ENCODE results near the gene KCNJ15.

Gene KCNJ15

GRCh38 chr21:38325216-38325615 lies 68.4 kb downstream of the KCNJ15 start:
- in situ Hi-C loops (cut with MboI; ENCODE audit: low sequenced_read_pairs) = no loop called here

- in situ Hi-C loops (cut with MboI; ENCODE audit: low sequenced_read_pairs) = no loop called here
Measured at GRCh38 chr21:38325731-38326420, 69.1 kb downstream of the KCNJ15 start.

- in situ Hi-C loops (cut with MboI; ENCODE audit: low sequenced_read_pairs) = no loop called here
Measured at GRCh38 chr21:38326429-38326828, 69.6 kb downstream of the KCNJ15 start.

DNA sequence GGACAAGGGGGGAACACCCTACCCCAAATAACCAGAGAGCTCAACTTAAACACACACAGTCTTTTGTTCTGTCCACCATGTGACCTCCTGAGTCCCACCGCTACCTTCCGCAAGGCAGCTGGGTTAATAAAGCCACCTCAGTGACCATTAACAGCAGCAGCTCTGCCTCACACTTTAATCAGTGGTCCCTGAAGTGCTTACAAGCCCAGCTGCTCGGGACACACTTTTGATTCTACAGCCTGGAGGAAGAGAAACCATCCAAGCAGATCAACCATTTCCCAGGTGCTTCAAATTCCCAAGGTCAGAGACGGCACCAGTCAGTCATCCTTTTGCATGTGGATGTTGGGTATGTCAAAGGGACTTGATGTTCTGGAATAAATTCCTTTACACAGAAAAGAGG lies 70.1 kb downstream of the KCNJ15 start:
- in situ Hi-C loops (cut with MboI; ENCODE audit: low sequenced_read_pairs) = no loop called here

DNA sequence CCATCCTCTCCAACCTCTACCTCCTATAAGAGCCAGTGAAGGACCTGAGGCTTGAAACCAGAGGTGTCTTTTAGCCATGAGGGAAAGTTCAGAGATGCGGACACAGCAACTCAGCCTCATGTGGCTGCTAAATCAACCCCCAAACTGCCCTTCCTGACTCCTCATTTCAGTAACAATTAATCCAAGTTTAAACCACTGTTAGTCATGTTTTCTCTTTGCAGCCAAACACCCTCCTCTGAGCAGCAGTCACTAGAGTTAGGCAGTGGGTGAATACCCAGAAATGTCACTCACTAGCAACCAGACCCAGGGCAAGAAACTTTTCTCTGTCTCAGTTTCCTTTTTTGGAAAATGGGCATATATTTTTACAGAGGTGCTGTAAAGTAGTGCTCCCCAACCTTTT lies 71.2 kb downstream of the KCNJ15 start:
- in situ Hi-C loops (cut with MboI; ENCODE audit: low sequenced_read_pairs) = no loop called here

- in situ Hi-C loops (cut with MboI; ENCODE audit: low sequenced_read_pairs) = no loop called here
Measured at GRCh38 chr21:38329162-38329561, 72.4 kb downstream of the KCNJ15 start.

DNA sequence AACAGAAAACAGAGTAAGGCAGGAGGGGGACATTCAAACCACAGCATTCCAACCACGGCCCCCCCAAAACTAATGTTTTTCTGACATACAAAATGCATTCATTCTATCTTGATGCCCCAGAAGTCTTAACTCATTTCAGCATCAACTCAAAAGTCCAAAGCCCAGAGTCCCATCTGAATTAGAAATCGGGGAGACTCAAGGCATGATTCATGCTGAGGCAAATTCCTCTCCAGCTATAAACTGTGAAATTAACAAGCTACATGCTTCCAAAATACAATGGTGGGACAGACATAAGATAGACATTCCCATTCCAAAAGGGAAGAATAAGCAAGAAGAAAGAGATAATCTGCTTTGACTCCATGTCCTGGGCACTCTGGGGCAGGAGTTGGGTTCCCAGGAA lies 73.9 kb downstream of the KCNJ15 start:
- in situ Hi-C loops (cut with MboI; ENCODE audit: low sequenced_read_pairs) = no loop called here

GRCh38 chr21:38333301-38334272 lies 76.8 kb downstream of the KCNJ15 start:
- in situ Hi-C loops (cut with MboI; ENCODE audit: low sequenced_read_pairs) = no loop called here

- in situ Hi-C loops (cut with MboI; ENCODE audit: low sequenced_read_pairs) = no loop called here
Measured at GRCh38 chr21:38334866-38335265, 78.1 kb downstream of the KCNJ15 start.

- in situ Hi-C loops (cut with MboI; ENCODE audit: low sequenced_read_pairs) = no loop called here
Measured at GRCh38 chr21:38337793-38338192, 81.0 kb downstream of the KCNJ15 start.

- in situ Hi-C loops (cut with MboI; ENCODE audit: low sequenced_read_pairs) = loop anchor here (10.0 kb wide), 1 partner anchor 135 kb away; no protein-coding TSS in a partner anchor
Measured at GRCh38 chr21:38340131-38340530, 83.3 kb downstream of the KCNJ15 start.

DNA sequence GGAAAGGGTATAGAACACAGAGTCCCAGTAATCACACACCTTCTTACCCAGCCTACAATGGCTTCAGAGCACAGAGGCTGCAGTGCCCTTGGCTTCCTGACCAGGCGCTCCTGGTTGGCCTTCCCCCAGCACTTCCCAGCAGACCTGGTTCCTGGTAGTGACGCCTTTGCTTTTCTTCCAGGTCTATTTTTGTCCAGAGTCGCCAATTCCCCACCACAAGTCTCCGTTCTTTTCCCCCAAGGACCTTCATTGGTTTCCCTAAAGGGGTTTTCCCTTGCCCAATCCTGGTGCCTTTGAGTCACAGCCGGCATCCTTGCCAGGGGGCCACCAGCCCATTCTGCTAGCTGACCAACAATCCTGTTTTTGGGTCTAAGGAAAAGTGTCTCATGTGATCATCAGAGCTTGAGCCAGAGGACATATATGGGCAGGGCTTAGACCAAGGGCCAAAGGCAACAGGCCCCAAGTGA lies 84.8 kb downstream of the KCNJ15 start:
- in situ Hi-C loops (cut with MboI; ENCODE audit: low sequenced_read_pairs) = loop anchor here (10.0 kb wide), 1 partner anchor 137 kb away; no protein-coding TSS in a partner anchor

DNA sequence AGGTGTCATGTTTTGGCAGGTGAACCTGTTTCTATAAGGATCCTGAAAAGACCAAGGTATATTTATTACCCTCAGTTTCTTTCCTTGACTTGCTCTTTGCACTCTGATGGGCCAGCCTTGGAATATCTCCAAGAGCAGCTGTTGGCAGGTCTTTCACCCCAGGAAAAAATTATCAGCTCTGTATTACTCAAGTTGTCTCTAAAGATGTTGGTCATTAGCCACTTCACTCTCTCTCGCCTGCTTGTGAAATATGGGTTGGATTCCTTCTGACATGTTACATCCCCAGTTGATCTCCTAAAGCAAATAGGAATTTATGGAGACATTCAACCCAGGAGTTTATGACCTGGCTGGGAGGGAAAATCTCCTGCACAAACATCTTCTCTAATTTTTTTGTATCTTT lies 85.9 kb downstream of the KCNJ15 start:
- in situ Hi-C loops (cut with MboI; ENCODE audit: low sequenced_read_pairs) = loop anchor here (10.0 kb wide), 1 partner anchor 138 kb away; no protein-coding TSS in a partner anchor

DNA sequence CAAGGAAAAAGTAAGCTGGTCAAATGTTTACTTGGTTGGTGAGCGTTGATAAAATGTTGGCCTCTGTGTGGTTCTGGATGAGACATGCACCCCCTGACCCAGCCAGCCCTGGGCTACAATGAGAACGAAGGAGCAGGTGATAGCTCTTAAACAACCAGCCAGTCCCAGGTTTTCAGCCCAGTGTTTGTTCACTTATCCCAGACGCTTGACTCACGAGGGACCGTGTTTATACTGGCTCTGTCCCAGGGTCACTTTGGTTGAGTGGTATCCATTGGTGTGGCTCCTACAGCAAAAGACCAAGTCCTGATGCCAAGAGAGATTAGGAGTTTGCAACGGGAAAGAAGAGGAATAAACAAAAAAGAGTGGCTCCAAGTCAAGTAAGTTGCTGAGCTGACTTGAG lies 86.9 kb downstream of the KCNJ15 start:
- in situ Hi-C loops (cut with MboI; ENCODE audit: low sequenced_read_pairs) = loop anchor here (10.0 kb wide), 1 partner anchor 139 kb away; no protein-coding TSS in a partner anchor

DNA sequence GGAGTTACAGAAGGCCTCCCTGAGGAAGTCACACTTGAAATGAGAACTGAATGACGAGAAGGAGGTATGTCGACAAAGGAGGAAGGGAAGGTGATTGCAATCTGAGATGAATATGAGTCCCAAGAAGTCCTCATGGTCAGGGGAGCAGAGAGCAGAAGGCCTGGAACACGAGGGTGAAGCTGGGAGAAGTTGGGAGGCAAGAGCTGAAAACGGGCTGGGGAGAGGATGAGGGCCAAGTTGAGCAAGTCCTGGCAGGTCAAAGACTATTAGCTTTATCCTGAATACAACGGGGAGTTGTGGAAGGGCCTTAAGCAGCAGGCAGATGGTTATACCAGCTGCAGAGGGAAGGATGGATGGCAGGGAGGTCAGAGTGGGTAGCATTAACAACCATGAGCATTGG lies 89.5 kb downstream of the KCNJ15 start:
- in situ Hi-C loops (cut with MboI; ENCODE audit: low sequenced_read_pairs) = loop anchor here (10.0 kb wide), 1 partner anchor 141 kb away; no protein-coding TSS in a partner anchor

- in situ Hi-C loops (cut with MboI; ENCODE audit: low sequenced_read_pairs) = loop anchor here (10.0 kb wide), 1 partner anchor 144 kb away; no protein-coding TSS in a partner anchor
Measured at GRCh38 chr21:38349111-38349746, 92.4 kb downstream of the KCNJ15 start.

DNA sequence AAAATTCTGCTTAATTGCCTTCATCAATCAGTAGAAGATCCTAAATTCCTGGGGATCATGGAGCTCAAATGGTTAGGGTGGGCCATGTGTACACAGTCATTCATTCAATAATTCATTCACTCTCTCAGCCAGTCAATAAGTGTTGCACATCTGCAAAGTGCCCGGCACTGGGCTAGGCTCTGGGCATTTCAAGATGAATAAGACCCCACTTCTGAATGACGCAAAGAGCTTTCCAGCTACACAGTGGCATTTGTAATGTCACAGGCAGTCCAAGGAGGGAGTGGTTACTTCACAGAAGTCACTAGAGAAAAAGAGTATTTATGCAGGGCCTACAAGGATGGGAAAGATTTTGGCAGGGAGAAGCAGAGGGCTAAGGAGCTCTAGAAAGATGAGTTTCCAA lies 93.2 kb downstream of the KCNJ15 start:
- in situ Hi-C loops (cut with MboI; ENCODE audit: low sequenced_read_pairs) = loop anchor here (10.0 to 25.0 kb wide), 3 partner anchors 145 to 638 kb away; no protein-coding TSS in a partner anchor

GRCh38 chr21:38350684-38351083 lies 93.9 kb downstream of the KCNJ15 start:
- in situ Hi-C loops (cut with MboI; ENCODE audit: low sequenced_read_pairs) = loop anchor here (10.0 to 25.0 kb wide), 2 partner anchors 186 to 638 kb away; no protein-coding TSS in a partner anchor

- in situ Hi-C loops (cut with MboI; ENCODE audit: low sequenced_read_pairs) = loop anchor here (10.0 to 25.0 kb wide), 2 partner anchors 187 to 639 kb away; no protein-coding TSS in a partner anchor
Measured at GRCh38 chr21:38351176-38351959, 94.6 kb downstream of the KCNJ15 start.
